ENCODE data around the gene TCF19.
"Not testable (repeated sequence)": the region's sequence is repeated elsewhere in the genome, so short reads cannot be mapped to it uniquely, and the experiment has no call there.

TCF19 gene

DNA sequence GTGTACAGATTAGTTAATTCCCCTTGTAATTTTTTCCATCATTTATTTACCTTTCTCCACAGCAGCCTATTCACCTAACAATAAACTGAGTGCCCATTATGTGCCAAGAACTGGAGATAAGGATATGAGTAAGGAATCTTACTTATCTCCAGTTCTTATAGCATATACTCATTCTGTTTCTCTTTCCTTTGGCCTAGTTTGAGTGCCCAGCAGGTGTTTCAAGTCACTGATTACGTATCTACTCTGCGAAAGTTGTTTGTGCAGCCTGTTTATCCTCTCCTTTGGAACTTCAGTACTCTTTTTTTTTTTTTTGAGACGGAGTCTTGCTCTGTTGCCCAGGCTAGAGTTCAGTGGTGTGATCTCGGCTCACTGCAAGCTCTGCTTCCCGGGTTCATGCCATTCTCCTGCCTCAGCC lies 29.4 kb downstream of the TCF19 start:
- Histone ChIP-seq H3K9ac (ENCODE audit: low read length) (no peak overlapping the region), H3K27me3 (ENCODE audit: low read depth, low read length) (no peaks in the 10 kb centered on the region), H3K4me2 (ENCODE audit: low read length) (peak overlapping the region; percentile 92), H3K4me3 (ENCODE audit: low read length) (no peak overlapping the region), H3K79me2 (ENCODE audit: low read length) (peaks cover 36% of the 10 kb centered on the region), H4K20me1 (ENCODE audit: insufficient read depth, low read length) (no peaks in the 10 kb centered on the region), H3K9me3 (ENCODE audit: insufficient read depth, low read length) (no peaks in the 10 kb centered on the region), H3K4me1 (ENCODE audit: low read length) (peaks cover 37% of the 10 kb centered on the region), H2AFZ (ENCODE audit: low read depth, low read length) (no peak overlapping the region), H3K36me3 (replicated peaks; ENCODE audit: low read depth, low read length) (no peaks in the 10 kb centered on the region), H3K27ac (ENCODE audit: low read length) (peak overlapping the region; percentile 99)
- TF ChIP-seq EZH2phosphoT487 (IDR thresholded peaks at IDR 0.05; ENCODE audit: low read depth), result no peak
- TF ChIP-seq, protein P1, sequence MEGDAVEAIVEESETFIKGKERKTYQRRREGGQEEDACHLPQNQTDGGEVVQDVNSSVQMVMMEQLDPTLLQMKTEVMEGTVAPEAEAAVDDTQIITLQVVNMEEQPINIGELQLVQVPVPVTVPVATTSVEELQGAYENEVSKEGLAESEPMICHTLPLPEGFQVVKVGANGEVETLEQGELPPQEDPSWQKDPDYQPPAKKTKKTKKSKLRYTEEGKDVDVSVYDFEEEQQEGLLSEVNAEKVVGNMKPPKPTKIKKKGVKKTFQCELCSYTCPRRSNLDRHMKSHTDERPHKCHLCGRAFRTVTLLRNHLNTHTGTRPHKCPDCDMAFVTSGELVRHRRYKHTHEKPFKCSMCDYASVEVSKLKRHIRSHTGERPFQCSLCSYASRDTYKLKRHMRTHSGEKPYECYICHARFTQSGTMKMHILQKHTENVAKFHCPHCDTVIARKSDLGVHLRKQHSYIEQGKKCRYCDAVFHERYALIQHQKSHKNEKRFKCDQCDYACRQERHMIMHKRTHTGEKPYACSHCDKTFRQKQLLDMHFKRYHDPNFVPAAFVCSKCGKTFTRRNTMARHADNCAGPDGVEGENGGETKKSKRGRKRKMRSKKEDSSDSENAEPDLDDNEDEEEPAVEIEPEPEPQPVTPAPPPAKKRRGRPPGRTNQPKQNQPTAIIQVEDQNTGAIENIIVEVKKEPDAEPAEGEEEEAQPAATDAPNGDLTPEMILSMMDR (IDR thresholded peaks at IDR 0.05; ENCODE audit: low read depth, low read length), result no peak

DNA sequence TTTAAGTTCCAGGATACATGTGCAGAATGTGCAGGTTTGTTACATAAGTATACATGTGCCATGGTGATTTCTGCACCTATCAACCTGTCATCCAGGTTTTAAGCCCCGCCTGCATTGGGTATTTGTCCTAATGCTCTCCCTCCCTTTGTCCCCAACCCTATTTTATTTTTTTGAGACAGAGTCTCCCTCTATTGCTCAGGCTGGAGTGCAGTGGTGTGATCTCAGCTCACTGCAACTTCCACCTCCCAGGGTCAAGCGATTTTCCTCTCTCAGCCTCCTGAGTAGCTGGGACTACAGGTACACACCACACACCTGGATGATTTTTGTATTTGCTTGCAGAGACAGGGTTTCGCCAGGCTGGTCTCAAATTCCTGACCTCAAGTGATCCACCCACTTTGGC lies 30.8 kb downstream of the TCF19 start:
- H3K4me3 ChIP-seq (ENCODE audit: low read length); H3K27me3 ChIP-seq (ENCODE audit: low read depth, low read length); H3K9me3 ChIP-seq (ENCODE audit: insufficient read depth, low read length); H3K36me3 ChIP-seq (replicated peaks; ENCODE audit: low read depth, low read length); H3K27ac ChIP-seq (ENCODE audit: low read length); H4K20me1 ChIP-seq (ENCODE audit: insufficient read depth, low read length); H3K4me2 ChIP-seq (ENCODE audit: low read length); H3K9ac ChIP-seq (ENCODE audit: low read length); H2AFZ ChIP-seq (ENCODE audit: low read depth, low read length): not testable (repeated sequence)
- peaks cover 22% of the 10 kb centered on the region for H3K79me2 ChIP-seq (ENCODE audit: low read length)
- H3K4me1 ChIP-seq (ENCODE audit: low read length), result peaks cover 27% of the 10 kb centered on the region

DNA sequence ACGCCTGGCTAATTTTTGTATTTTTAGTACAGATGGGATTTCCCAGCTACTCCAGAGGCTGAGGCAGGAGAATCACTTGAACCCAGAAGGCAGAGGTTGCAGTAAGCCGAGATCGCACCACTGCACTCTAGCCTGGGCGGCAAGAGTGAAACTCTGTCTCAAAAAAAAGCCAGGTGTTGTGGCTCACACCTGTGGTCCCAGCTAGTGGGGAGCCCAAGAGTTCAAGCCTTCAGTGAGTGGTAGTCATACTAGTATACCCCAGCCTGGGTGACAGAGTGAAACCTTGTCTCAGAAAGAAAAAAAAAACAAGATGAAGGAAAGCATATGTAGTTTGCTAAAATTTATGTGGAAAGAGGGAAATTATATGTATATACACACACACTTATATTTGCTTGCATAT lies 32.1 kb downstream of the TCF19 start:
- Histone ChIP-seq H3K27me3 (ENCODE audit: low read depth, low read length) (no peaks in the 10 kb centered on the region), H3K79me2 (ENCODE audit: low read length) (peaks cover 9% of the 10 kb centered on the region), H2AFZ (ENCODE audit: low read depth, low read length) (no peak overlapping the region), H3K9ac (ENCODE audit: low read length) (no peak overlapping the region), H3K36me3 (replicated peaks; ENCODE audit: low read depth, low read length) (no peaks in the 10 kb centered on the region), H4K20me1 (ENCODE audit: insufficient read depth, low read length) (no peaks in the 10 kb centered on the region), H3K4me3 (ENCODE audit: low read length) (no peak overlapping the region), H3K4me2 (ENCODE audit: low read length) (peak overlapping the region; percentile 46), H3K27ac (ENCODE audit: low read length) (no peak overlapping the region; the same call in 1 of the 2 replicates), H3K9me3 (ENCODE audit: insufficient read depth, low read length) (no peaks in the 10 kb centered on the region), H3K4me1 (ENCODE audit: low read length) (peaks cover 27% of the 10 kb centered on the region)
- TF ChIP-seq, protein P1 (IDR thresholded peaks at IDR 0.05; ENCODE audit: low read depth, low read length), result no peak
- no peak for TF ChIP-seq EZH2phosphoT487 (IDR thresholded peaks at IDR 0.05; ENCODE audit: low read depth)

DNA sequence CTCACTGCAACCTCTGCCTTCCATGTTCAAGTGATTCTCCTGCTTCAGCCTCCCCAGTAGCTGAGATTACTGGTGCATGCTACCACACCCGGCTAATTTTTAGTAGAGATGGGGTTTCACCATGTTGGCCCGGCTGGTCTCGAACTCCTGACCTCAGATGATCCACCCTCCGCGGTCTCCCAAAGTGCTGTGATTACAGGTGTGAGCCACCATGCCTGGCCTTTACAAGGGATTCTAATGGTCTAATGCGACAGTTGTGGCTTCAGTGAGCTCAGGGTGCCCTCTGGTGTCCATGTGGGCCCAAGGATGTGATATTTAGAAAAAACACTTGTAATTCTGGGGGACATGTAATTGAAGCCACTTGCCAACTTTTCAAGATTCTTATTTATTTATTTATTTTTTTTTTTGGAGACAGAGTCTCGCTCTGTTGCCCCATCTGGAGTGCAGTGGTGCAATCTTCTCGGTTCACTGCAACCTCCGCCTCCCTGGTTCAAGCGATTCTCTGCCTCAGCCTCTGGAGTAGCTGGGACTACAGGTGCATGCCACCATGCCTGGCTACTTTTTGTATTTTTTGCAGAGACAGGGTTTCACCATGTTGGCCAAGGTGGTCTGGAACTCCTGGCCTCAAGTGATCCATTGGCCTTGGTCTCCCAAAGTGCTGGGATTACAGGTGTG lies 34.2 kb downstream of the TCF19 start:
- H3K27me3 ChIP-seq (ENCODE audit: low read depth, low read length); H3K9me3 ChIP-seq (ENCODE audit: insufficient read depth, low read length); H2AFZ ChIP-seq (ENCODE audit: low read depth, low read length); H3K4me3 ChIP-seq (ENCODE audit: low read length); H3K36me3 ChIP-seq (replicated peaks; ENCODE audit: low read depth, low read length); H3K27ac ChIP-seq (ENCODE audit: low read length); H3K79me2 ChIP-seq (ENCODE audit: low read length); H4K20me1 ChIP-seq (ENCODE audit: insufficient read depth, low read length); H3K4me2 ChIP-seq (ENCODE audit: low read length); H3K9ac ChIP-seq (ENCODE audit: low read length): not testable (repeated sequence)
- TF ChIP-seq, protein P1 (IDR thresholded peaks at IDR 0.05; ENCODE audit: low read depth, low read length), result peak; percentile 61
- peaks cover 21% of the 10 kb centered on the region for H3K4me1 ChIP-seq (ENCODE audit: low read length)

Measured in OCI-LY3 (cell line).